ENCODE results near the gene PDK2.

The PDK2 gene

GRCh38 chr17:50133028-50133768, 38.0 kb downstream of the PDK2 start:
- H3K4me3 ChIP-seq (ENCODE audit: low read depth, low read length): no peak overlapping the region
- TF ChIP-seq CTCF (IDR thresholded peaks at IDR 0.05; ENCODE audit: low read depth, low read length, missing control alignments): no peak

GRCh38 chr17:50133769-50134099, 38.6 kb downstream of the PDK2 start:
- no peak overlapping the region for H3K4me3 ChIP-seq (ENCODE audit: low read depth, low read length)
- no peak for TF ChIP-seq CTCF (IDR thresholded peaks at IDR 0.05; ENCODE audit: low read depth, low read length, missing control alignments)
- no peak for DNase-seq (ENCODE audit: low read depth)

More at GRCh38 chr17:50133028-50133768, 38.0 kb downstream of the PDK2 start:
- DNase-seq (ENCODE audit: low read depth): no peak

GRCh38 chr17:50134206-50135110, 39.3 kb downstream of the PDK2 start:
- DNase-seq (ENCODE audit: low read depth): no peak
- no peak for TF ChIP-seq CTCF (IDR thresholded peaks at IDR 0.05; ENCODE audit: low read depth, low read length, missing control alignments)
- H3K4me3 ChIP-seq (ENCODE audit: low read depth, low read length): no peak overlapping the region

GRCh38 chr17:50135316-50136095, 40.4 kb downstream of the PDK2 start:
- TF ChIP-seq CTCF (IDR thresholded peaks at IDR 0.05; ENCODE audit: low read depth, low read length, missing control alignments): no peak
- H3K4me3 ChIP-seq (ENCODE audit: low read depth, low read length): no peak overlapping the region
- DNase-seq (ENCODE audit: low read depth): no peak

GRCh38 chr17:50136096-50136687, 41.0 kb downstream of the PDK2 start:
- no peak overlapping the region for H3K4me3 ChIP-seq (ENCODE audit: low read depth, low read length)
- no peak for DNase-seq (ENCODE audit: low read depth)
- TF ChIP-seq CTCF (IDR thresholded peaks at IDR 0.05; ENCODE audit: low read depth, low read length, missing control alignments): no peak

GRCh38 chr17:50137042-50137441, 41.9 kb downstream of the PDK2 start:
- DNase-seq (ENCODE audit: low read depth): no peak
- H3K4me3 ChIP-seq (ENCODE audit: low read depth, low read length): no peak overlapping the region
- no peak for TF ChIP-seq CTCF (IDR thresholded peaks at IDR 0.05; ENCODE audit: low read depth, low read length, missing control alignments)

Measured in GM12864 (cell line).